SU-DHL-6 (cell line): Measurements from ENCODE around the gene SNX25.

Source experiments
- H2AFZ ChIP-seq: fragments of 200-600 bp; sonication (generic); 2 replicates; pipeline ENCODE4 v1.6.1; 2014; ENCODE audit warnings: low read depth, mild to moderate bottlenecking, moderate library complexity, mixed read lengths, antibody characterized with exemption, low read length; ENCODE audit not compliant: severe bottlenecking
- H3F3A ChIP-seq: fragments of 200-600 bp; shearing (Covaris generic); 2 replicates; pipeline ENCODE4 v1.6.0; 2016; ENCODE audit warnings: antibody characterized with exemption, mild to moderate bottlenecking; ENCODE audit not compliant: insufficient read depth
- H3K27ac ChIP-seq: fragments of 200-600 bp; sonication (generic); 2 replicates; pipeline ENCODE4 v1.5.1; 2016; ENCODE audit warnings: low read depth, mild to moderate bottlenecking, low read length, moderate library complexity, mixed read lengths
- H3K27me3 ChIP-seq: fragments of 200-600 bp; sonication (generic), shearing (Covaris generic); 2 replicates; pipeline ENCODE4 v1.6.0; 2014; ENCODE audit warnings: mild to moderate bottlenecking, low read length
- H3K36me3 ChIP-seq: fragments of 200-600 bp; sonication (generic); 2 replicates; pipeline ENCODE4 v1.6.1; 2014; ENCODE audit warnings: mild to moderate bottlenecking, low read length, mixed read lengths
- H3K4me2 ChIP-seq: fragments of 300-600, 200-600 bp; shearing (Covaris generic), sonication (generic); 2 replicates; pipeline ENCODE4 v1.6.0; 2014; ENCODE audit warnings: low read length, low read depth, mild to moderate bottlenecking; ENCODE audit not compliant: poor library complexity, severe bottlenecking
- H3K4me3 ChIP-seq: fragments of 200-600 bp; sonication (generic); 2 replicates; pipeline ENCODE4 v1.5.1; 2014; ENCODE audit warnings: antibody characterized with exemption, low read length, mild to moderate bottlenecking, mixed read lengths; ENCODE audit not compliant: insufficient read depth, poor library complexity, severe bottlenecking
- H3K79me2 ChIP-seq: fragments of 200-600 bp; sonication (generic); 2 replicates; pipeline ENCODE4 v1.6.1; 2014; ENCODE audit warnings: mild to moderate bottlenecking, low read length, moderate library complexity; ENCODE audit not compliant: insufficient read depth
- H3K9ac ChIP-seq: fragments of 200-600 bp; sonication (generic); 2 replicates; pipeline ENCODE4 v1.7.0; 2014; ENCODE audit warnings: mild to moderate bottlenecking, low read length
- H3K9me2 ChIP-seq: fragments of 200-600 bp; sonication (generic); replicated peaks from 2 replicates; pipeline ENCODE4 v1.6.1; 2014; ENCODE audit warnings: low read length; ENCODE audit not compliant: insufficient read depth
- H3K9me3 ChIP-seq: fragments of 200-600 bp; sonication (generic); 2 replicates; pipeline ENCODE4 v1.6.1; 2014; ENCODE audit warnings: low read length, mixed read lengths; ENCODE audit not compliant: insufficient read depth
- H4K20me1 ChIP-seq: fragments of 200-600 bp; sonication (generic); 2 replicates; pipeline ENCODE4 v1.6.1; 2014; ENCODE audit warnings: low read depth, mild to moderate bottlenecking, antibody characterized with exemption, low read length, moderate library complexity, mixed read lengths
- EZH2phosphoT487 ChIP-seq: fragments of 200-600 bp; sonication (generic), shearing (Covaris generic); conservative IDR thresholded peaks from 2 replicates; pipeline ENCODE4 v1.6.1; 2018; ENCODE audit warnings: mild to moderate bottlenecking, antibody characterized with exemption, low read length, moderate library complexity, mixed read lengths
- TF ChIP-seq, protein P1 (sequence below): fragments of 200-600 bp; sonication (generic); IDR thresholded peaks from one replicate; pipeline ENCODE4 v1.5.1; 2017; ENCODE audit warnings: antibody characterized with exemption, mild to moderate bottlenecking, low read length, moderate library complexity; ENCODE audit not compliant: insufficient read depth, poor library complexity, severe bottlenecking

SNX25 gene

DNA sequence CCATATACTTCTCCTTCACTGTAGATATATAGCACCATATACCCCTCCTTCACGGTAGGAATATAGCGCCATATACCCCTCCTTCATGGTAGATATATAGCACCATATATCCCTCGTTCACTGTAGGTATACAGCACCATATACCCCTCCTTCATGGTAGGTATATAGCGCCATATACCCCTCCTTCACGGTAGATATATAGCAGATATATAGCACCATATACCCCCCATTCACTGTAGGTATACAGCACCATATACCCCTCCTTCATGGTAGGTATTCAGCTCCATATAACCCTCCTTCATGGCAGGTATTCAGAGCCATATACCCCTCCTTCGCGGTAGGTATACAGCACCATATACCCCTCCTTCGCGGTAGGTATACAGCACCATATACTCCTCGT lies 12.5 kb downstream of the SNX25 start:
- 0 out of 2 replicates have a peak, but pooled peaks cover 3% of the 10 kb centered on the region for H3F3A ChIP-seq
- no peak overlapping the region for H3K9ac ChIP-seq
- H3K9me2 ChIP-seq, result no peaks in the 10 kb centered on the region
- H4K20me1 ChIP-seq, result no peaks in the 10 kb centered on the region
- H3K27ac ChIP-seq, result no peak overlapping the region
- no peaks in the 10 kb centered on the region for H3K36me3 ChIP-seq
- no peak overlapping the region for H3K4me2 ChIP-seq
- TF ChIP-seq, protein P1, sequence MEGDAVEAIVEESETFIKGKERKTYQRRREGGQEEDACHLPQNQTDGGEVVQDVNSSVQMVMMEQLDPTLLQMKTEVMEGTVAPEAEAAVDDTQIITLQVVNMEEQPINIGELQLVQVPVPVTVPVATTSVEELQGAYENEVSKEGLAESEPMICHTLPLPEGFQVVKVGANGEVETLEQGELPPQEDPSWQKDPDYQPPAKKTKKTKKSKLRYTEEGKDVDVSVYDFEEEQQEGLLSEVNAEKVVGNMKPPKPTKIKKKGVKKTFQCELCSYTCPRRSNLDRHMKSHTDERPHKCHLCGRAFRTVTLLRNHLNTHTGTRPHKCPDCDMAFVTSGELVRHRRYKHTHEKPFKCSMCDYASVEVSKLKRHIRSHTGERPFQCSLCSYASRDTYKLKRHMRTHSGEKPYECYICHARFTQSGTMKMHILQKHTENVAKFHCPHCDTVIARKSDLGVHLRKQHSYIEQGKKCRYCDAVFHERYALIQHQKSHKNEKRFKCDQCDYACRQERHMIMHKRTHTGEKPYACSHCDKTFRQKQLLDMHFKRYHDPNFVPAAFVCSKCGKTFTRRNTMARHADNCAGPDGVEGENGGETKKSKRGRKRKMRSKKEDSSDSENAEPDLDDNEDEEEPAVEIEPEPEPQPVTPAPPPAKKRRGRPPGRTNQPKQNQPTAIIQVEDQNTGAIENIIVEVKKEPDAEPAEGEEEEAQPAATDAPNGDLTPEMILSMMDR, result no peak
- no peak for TF ChIP-seq EZH2phosphoT487
- H3K9me3 ChIP-seq, result no peaks in the 10 kb centered on the region
- peaks cover 83% of the 10 kb centered on the region for H3K79me2 ChIP-seq
- no peak overlapping the region for H3K4me3 ChIP-seq
- H3K27me3 ChIP-seq, result no peaks in the 10 kb centered on the region
- no peak overlapping the region for H2AFZ ChIP-seq

DNA sequence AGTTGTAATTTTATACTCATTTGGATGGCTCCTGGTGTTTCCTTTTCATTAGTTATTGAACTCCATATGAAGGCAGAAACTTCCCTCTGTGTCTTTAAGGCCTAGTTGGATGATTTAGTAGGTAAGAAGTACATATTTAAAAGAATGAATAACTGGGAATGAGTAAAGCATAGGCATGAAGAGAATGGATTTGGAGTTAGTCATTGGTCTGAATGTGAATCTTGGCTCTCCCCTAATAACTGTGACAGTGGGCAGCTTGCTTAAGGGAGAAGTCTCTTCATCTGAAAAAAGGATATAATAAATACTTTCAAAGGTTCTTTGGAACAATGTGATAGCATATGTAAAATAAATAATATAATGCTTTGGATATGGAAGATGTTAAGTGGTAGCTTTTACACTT lies 13.2 kb downstream of the SNX25 start:
- Histone ChIP-seq H3K4me3 (no peak overlapping the region), H3K9me3 (no peaks in the 10 kb centered on the region), H2AFZ (no peak overlapping the region), H3K4me2 (no peak overlapping the region), H3K36me3 (no peaks in the 10 kb centered on the region), H3K27me3 (no peaks in the 10 kb centered on the region), H3K9ac (no peak overlapping the region), H4K20me1 (no peaks in the 10 kb centered on the region), H3K27ac (no peak overlapping the region), H3K79me2 (peaks cover 83% of the 10 kb centered on the region), H3K9me2 (no peaks in the 10 kb centered on the region), H3F3A (0 out of 2 replicates have a peak, but pooled peaks cover 3% of the 10 kb centered on the region)
- TF ChIP-seq, protein P1, result no peak
- no peak for TF ChIP-seq EZH2phosphoT487

DNA sequence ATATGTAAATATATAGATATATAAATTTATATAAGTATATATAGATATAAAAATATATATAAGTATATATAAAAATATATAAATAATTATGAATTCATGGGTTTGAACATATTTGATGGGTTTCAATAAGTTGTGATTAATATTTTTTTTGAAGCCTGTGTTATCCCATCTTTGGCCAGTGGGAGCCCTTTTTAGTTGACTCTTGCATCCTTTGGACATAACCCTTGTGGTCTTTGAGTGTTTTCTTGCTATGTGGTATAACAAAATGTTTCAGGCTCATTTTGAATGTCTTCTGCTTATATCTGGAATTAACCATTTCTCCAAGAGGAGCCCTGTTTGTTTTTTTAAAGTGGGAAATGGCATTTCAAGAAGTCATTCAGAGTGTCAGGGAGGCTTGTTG lies 15.2 kb downstream of the SNX25 start:
- H3K27ac ChIP-seq, result no peak overlapping the region
- no peak overlapping the region for H3K4me3 ChIP-seq
- H3K9me2 ChIP-seq, result no peaks in the 10 kb centered on the region
- H3K27me3 ChIP-seq, result no peaks in the 10 kb centered on the region
- H3K4me2 ChIP-seq, result no peak overlapping the region
- H3K9me3 ChIP-seq, result no peaks in the 10 kb centered on the region
- H3K36me3 ChIP-seq, result no peaks in the 10 kb centered on the region
- TF ChIP-seq, protein P1, result no peak
- no peak for TF ChIP-seq EZH2phosphoT487
- H3K79me2 ChIP-seq, result peaks cover 90% of the 10 kb centered on the region
- H3K9ac ChIP-seq, result no peak overlapping the region
- H2AFZ ChIP-seq, result no peak overlapping the region
- H4K20me1 ChIP-seq, result no peaks in the 10 kb centered on the region
- H3F3A ChIP-seq, result no peaks in the 10 kb centered on the region

DNA sequence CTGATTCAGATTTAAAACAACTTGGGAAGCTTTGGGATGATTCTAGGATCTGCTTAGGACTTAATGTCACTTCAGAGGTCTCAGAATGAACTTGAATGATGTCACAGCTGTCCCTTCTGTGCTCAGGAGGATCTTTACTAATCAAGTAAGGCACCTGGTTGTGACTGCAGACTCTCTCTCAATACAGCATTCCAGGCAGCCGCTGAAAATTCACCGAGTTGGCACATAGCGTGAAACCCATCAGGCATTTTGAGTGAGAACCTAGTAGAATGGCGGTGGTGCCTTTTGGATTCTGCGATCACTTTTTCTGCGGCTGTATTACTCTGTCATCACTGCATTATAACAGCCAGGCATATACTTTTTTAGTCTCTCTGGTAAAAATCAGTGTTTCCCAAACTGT lies 16.5 kb downstream of the SNX25 start:
- Histone ChIP-seq H2AFZ (no peak overlapping the region), H3K27me3 (no peaks in the 10 kb centered on the region), H3K79me2 (peaks cover 80% of the 10 kb centered on the region), H3K4me2 (no peak overlapping the region), H3K9me3 (no peaks in the 10 kb centered on the region), H3K9me2 (no peaks in the 10 kb centered on the region), H3K36me3 (no peaks in the 10 kb centered on the region), H4K20me1 (no peaks in the 10 kb centered on the region), H3K4me3 (no peak overlapping the region), H3K27ac (no peak overlapping the region), H3F3A (no peaks in the 10 kb centered on the region), H3K9ac (no peak overlapping the region)
- TF ChIP-seq EZH2phosphoT487, result no peak
- TF ChIP-seq, protein P1, result no peak
